ENCODE data around the gene PHF20. TPM values are rescaled to one million over a fixed set of nuclear protein-coding genes. Genes with fewer than 3 reads are reported as not detected.

Gene PHF20
- total and polyA plus RNA-seq, 2 of the 8 experiments (the other 6 are each of a cell fraction or from before 2014, with no cell fraction given) = 25.6 to 70.1 TPM

GRCh38 chr20:35771689-35772562 lies at the start of gene PHF20 (continued):
- TF ChIP-seq TCF12 (IDR thresholded peaks at IDR 0.05; ENCODE audit: low read depth, low read length) (no peak), POLR2AphosphoS5 (IDR thresholded peaks at IDR 0.05; ENCODE audit: low read depth, low read length) (peak; percentile 95), BCL11A (IDR thresholded peaks at IDR 0.05; ENCODE audit: low read depth in 2 of 2, low read length in 2 of 2) (no peak), CHD1 (IDR thresholded peaks at IDR 0.05; ENCODE audit: low read depth, low read length) (no peak)
